ENCODE results near the gene SRBD1.
A peak's percentile ranks its signal among the peaks of the same experiment; 100 is the strongest.

Gene SRBD1

GRCh38 chr2:45595721-45596435, 15.2 kb downstream of the SRBD1 start:
- no peak for FAIRE-seq

GRCh38 chr2:45591073-45591472, 20.0 kb downstream of the SRBD1 start:
- FAIRE-seq: no peak

- FAIRE-seq: no peak
Observed at GRCh38 chr2:45588158-45588829, 22.8 kb downstream of the SRBD1 start.

DNA sequence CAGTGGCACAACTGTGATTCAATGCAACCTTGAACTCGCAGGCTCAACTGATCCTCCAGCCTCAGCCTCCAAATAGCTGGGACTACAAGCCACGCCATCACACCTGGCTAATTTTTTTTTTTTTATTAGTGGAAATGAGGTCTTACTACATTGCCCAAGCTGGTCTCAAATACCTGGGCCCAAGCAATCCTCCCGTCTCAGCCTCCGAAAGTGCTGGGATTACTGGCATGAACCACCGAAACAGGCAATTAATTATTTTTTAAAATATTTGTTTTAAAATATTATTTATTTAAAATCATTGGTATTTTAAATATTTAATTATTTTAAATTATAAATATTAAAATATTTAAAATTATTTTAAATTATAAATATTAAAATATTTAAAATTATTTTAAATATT, 24.5 kb downstream of the SRBD1 start:
- no peak for FAIRE-seq

DNA sequence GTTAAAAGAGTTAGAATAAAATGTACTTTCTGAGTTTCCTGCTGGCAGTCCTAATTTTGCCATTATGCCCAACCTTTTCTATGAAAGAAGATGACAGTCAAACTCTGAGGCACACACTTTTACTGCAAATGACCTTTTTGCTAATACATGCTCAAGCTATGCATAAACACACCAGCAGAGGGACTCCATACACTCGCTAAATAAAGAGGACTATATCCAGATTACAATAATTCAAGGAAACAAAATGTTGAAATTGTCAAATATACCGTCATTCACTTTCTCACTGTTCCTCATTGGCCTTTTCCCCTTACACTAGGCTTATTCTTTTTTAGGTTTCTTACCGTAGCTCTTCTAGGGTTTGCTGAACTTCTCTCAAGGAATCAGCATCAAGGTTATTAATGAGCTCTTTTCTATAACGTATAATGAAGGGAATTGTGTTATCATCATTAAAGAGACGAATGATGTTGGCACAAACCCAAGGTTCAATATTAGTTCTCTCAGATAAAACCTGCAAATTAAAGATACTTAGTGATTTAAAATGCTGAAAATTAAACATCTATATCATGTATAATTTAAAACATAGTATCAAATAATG, 25.7 kb downstream of the SRBD1 start:
- peak; percentile 60 for FAIRE-seq

- FAIRE-seq: no peak
Observed at GRCh38 chr2:45583977-45584376, 27.1 kb downstream of the SRBD1 start.

DNA sequence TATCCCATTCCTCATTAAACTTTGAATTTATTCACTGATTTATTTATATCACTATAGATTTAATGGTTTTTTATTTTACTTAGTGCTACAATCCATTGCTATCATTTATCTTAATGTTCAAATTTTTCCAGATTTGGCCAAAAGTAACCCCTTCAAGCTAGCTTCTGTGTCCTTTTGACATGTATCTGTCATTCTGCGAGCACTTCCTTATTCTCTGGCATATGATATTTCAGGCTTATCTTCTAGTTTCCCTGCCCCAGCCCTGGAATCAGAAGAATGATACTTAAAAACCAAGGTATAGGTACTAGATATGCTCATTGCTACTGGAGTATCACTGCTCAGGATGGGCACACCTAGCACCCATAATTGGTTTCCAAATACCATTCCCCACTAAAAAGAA, 28.5 kb downstream of the SRBD1 start:
- no peak for FAIRE-seq

DNA sequence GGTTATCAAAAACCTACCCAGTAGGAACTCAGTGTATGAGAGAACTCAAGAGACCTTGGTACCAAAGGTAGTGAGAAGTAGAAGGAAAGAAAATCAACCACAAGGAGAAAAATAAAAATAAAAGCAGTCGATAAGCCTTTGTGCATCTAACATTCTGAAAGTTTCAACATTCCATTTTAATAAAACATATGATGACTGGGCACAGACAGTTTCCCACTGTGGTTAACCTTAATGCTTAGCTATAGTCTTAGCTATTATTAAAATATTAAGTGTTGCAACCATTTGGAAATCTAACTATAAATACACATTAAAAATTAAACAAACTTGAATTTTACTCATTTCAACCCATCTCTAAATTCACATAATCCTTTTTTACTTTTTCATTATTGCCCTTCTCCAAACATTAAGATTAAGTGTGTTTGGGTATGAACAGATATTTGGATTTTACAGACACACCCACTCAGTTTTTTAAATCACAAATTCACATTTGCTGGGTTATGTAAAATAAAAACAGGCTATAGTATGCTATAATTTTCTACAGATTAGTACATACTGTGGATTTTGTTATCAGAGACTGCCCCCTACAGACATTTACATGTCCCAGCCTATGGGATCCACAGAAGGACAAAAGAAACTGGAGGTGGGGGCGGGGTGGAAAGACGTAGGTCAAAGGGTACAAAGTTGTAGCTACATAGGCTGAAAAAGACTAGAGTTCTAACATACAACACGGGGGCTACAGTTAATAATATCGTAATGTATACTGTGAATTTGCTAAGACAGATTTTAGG, 32.8 kb downstream of the SRBD1 start:
- peak; percentile 22 for FAIRE-seq

GRCh38 chr2:45577441-45577840, 33.6 kb downstream of the SRBD1 start:
- no peak for FAIRE-seq

DNA sequence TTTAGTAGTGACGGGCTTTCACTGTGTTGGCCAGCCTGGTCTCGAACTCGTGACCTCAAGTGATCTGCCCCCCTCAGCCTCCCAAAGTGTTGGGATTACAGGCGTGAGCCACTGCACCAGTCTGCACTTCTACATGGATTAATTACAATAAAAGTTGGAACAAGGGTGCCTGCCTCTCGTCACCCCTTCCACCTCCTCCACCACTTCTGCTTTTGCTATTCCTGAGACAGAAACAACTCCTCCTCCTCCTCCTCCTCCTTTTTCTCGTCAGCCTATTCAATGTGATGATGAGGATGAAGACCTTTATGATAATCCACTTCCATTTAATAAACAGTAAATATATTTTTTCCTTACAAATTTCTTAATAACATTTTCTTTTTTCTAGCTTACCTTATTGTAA, 35.2 kb downstream of the SRBD1 start:
- FAIRE-seq: no peak

GRCh38 chr2:45572979-45573378, 38.1 kb downstream of the SRBD1 start:
- FAIRE-seq: no peak

- FAIRE-seq: no peak
Observed at GRCh38 chr2:45571940-45572339, 39.1 kb downstream of the SRBD1 start.

DNA sequence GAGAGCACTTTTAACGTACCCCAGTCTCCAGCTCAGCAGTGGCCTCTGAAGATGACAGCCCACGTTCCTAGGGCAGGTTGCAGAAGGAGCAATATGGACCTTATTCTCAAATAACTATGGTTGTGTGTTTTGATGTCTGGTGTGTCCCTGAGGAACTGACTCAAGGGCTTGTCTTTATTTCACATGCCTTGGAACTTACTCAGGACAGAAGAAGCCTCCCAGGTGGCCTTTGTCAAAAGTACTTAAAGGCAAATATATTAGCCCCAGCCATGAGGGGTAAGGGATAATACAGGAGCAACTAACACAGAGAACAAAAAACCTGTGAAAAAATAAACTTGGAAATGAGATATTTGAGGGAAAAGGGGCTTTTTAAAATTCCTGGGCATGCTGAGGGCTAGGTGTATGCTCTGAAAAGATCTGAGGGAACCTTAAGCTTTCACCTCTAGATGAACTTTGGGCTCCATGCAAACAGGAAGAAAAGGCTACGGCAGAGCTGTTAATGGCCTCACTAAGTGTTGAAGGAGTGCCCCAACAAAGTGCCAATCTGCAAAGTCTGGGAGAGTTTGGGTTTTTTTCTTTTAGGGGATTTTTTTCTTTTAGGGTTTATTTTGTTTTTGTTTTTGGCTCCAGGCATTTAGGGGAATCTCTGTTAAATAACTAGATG, 40.3 kb downstream of the SRBD1 start:
- no peak for FAIRE-seq

GRCh38 chr2:45568935-45569334, 42.1 kb downstream of the SRBD1 start:
- FAIRE-seq: no peak

DNA sequence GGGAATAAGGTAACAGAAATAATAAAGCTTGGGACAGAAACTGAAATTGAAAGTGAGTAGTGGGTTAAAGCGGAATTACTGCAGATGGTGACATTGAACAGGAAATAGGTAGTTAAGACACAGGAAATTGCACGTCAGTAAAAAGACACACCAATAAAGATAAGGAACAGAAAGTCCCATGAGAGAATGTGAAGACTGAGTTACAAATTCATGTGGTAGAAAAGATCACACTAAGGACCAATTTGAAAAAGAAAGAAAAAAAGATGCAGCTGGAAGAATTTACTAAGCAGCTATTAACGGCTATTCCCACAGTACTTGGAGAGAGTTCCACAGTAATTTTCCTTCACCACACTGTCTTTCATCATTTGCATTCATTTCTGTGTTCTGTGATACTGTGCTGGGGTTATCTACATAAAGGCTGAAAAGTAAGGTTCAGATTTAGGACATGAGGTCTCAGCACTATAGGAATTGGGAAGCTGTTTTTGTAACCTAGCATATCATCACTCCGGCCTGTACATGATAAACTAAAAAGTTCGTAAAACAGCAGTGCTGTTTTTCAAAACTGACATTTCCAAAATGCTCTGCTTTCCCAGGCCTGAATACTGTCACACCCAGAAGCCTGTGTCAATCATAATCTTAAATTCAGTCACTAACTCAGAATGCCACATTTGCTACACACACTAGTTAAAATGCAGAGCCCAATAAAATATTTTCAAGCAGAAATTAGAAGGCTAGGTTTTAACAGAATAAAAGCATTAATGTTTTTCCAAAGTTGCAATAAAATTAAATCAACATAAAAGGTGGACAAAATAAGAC, 42.9 kb downstream of the SRBD1 start:
- FAIRE-seq: no peak

DNA sequence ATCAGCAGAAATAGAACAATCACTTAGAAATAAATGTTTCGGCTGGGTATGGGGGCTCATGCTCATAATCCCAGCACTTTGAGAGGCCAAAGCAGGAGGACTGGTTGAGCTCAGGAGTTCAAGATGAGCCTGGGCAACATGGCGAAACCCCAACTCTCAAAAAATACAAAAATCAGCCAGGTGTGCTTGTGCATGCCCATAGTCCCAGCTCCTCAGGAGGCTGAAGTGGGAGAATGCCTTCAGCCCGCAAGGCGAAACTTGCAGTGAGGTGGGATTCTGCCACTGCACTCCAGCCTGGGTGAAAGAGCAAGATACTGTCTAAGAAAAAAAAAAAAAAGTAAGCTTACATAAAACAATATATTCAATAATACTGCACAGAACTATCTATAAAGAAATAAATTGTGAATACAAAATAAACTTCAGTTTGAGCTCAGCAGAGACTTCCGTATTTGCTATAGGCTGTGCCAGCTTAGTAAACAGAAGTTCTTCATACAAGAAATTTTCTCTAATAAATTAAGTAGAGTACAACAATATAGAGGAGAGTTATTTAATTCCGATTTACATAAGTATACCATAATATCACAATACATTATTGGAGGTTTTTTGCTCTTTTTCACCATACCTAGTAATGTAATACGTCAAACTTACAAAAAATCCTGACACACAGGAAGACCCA, 43.6 kb downstream of the SRBD1 start:
- no peak for FAIRE-seq

- FAIRE-seq: no peak
Observed at GRCh38 chr2:45559436-45559835, 51.6 kb downstream of the SRBD1 start.

GRCh38 chr2:45554742-45555140, 56.3 kb downstream of the SRBD1 start:
- no peak for FAIRE-seq

DNA sequence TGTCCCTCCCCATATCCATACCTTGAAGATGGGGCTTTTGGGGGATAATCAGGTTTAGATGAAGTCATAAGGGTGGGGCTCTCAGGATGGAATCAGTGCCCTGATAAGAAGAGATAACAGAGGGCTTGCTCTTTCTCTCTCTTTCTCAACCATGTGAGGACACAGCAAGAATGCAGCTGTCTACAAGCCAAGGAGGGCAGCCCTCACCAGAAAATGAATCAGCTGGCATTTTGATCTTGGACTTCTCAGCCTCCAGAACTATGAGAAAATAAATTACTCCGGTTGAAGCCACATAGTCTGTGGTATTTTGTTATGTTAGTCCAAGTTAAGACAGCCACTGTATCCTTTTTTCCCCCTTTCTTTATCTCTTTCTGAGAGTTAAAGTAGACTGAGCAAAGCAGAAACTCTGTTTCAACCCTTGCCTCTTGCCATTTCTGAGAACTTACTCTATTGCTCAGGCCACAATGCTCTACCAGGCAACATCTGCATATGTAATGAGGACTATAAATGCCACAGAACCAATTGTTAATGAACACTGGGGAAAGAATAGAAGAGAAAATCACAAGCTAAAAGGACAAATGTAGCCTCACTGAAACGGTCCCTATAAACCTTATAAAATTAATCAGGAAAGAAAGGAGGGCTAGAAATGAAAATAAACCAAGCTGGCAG, 56.9 kb downstream of the SRBD1 start:
- no peak for FAIRE-seq

DNA sequence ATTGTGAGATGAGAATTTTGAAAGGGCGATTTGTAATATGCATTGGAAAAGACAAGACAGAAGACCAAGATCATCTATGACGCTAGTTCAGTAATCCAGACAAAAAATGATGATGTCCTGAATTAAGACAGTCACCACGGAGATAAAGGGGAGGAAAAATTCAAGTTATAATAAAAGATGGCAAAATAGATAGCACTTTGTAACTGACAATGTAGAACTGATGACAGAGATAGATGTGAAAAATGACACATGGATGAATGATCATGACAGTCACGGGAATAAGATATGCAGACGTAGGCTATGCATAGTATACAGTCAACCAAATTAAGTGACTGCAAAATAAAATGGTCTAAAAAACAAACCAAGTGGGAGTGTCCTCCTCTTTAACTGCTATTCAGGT, 59.2 kb downstream of the SRBD1 start:
- FAIRE-seq: no peak

DNA sequence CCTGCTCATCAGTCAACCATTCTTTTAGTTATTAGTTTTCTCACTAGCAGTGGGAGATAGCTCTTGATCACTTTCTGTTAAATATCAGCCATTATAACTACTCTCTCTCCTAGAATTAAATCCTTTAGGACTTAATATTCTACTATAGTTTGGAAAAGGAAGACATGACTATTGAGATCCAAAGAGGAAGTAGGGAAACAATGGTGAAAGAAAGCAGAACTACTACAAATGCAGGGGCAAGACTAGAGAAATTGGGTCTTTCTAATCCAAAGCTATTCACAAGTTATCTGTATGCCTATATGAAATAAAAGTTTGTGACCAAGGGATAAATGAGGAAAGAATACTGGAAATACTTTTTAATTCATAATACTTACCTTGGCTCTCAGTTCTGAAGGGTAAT, 65.1 kb downstream of the SRBD1 start:
- no peak for FAIRE-seq
